Tibial artery (tissue), 4 donors: ENCODE results near the gene BEND5.

Experiments
- DNase-seq, 2 donors: peaks; one replicate each; pipeline ENCODE4 v3.0.0-alpha.2; 2019
- H3K27ac ChIP-seq, 2 donors: fragments of 200-600 bp; sonication (generic) in 1 of 2; 1 replicate in 1 of 2; 2 replicates in 1 of 2; pipeline ENCODE4 v1.5.1; 2018 to 2019; ENCODE audit warnings: mild to moderate bottlenecking in 1 of 2
- H3K27me3 ChIP-seq, 2 donors: fragments of 200-600 bp; sonication (generic) in 1 of 2; one replicate each; pipeline versions ENCODE4 v1.5.1 to v1.6.0; 2016 to 2019
- H3K36me3 ChIP-seq, 3 donors: fragments of 200-600 bp; sonication (generic) in 2 of 3; one replicate each; pipeline ENCODE4 v1.5.1; 2016 to 2019; ENCODE audit warnings: mild to moderate bottlenecking in 2 of 3
- H3K4me1 ChIP-seq, 4 donors: fragments of 200-600 bp; sonication (generic) in 2 of 4; 1 replicate in 3 of 4; 2 replicates in 1 of 4; pipeline ENCODE4 v1.5.1; 2016 to 2019
- H3K4me3 ChIP-seq, 2 donors: fragments of 200-600 bp; sonication (generic) in 1 of 2; 1 replicate in 1 of 2; 2 replicates in 1 of 2; pipeline ENCODE4 v1.5.1; 2018 to 2019; ENCODE audit warnings: mild to moderate bottlenecking in 2 of 2
- H3K9me3 ChIP-seq, 3 donors: fragments of 200-600 bp; sonication (generic) in 1 of 3; one replicate each; pipeline ENCODE4 v1.5.1; 2016 to 2019
- intact Hi-C: fragments of 100-400 bp; cut with DNase I; formaldehyde crosslinking; loops from one replicate; pipeline ENCODE4 v1.15.0; 2023; ENCODE audit warnings: low total_unique reads
- TF ChIP-seq, protein P1 (sequence below), 2 experiments: fragments of 200-600 bp in 1 of 2; fragments of 450-650 bp in 1 of 2; IDR thresholded peaks; one replicate each; pipeline ENCODE4 v1.5.1; 2017 to 2019; ENCODE audit warnings: antibody characterized with exemption in 2 of 2, mild to moderate bottlenecking in 1 of 2, moderate library complexity in 1 of 2

Gene BEND5

DNA sequence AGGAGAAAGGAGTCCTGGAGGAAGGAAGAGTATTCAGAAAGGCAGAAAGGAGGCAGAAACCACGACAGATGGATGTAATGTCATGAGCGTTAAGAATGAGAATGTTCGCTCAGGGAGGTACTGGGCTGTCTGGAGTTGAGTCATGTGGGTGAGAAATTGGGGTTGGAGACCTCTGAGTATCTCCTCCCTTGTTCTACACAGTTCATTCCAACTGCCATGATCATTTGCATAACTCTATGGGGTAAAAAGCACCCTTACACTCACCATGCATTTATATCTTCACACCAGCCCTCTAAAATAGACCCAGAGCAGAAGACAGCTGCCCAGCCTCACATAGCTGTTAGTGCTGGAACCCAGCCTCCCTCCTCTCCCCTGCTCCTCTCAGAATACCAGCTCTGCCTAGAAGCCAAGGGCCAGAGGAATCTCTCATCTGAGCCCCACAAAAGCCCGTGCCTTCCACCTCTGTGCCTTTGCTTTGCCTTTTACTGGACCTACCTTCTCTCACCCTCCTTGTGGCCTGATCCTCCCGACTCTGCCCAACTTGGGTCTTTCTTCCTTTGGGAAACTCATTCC is 85.2 kb downstream of the BEND5 start:
- intact Hi-C loops = no loop called here
- Histone ChIP-seq H3K9me3 (no peaks in the 10 kb centered on the region), H3K4me3 (no peak overlapping the region), H3K27me3 (peaks cover 0 to 3% of the 10 kb centered on the region in 2 donors), H3K4me1 (no peaks in the 10 kb centered on the region), H3K36me3 (no peaks in the 10 kb centered on the region), H3K27ac (no peak overlapping the region)
- DNase-seq = no peak
- TF ChIP-seq, protein P1, sequence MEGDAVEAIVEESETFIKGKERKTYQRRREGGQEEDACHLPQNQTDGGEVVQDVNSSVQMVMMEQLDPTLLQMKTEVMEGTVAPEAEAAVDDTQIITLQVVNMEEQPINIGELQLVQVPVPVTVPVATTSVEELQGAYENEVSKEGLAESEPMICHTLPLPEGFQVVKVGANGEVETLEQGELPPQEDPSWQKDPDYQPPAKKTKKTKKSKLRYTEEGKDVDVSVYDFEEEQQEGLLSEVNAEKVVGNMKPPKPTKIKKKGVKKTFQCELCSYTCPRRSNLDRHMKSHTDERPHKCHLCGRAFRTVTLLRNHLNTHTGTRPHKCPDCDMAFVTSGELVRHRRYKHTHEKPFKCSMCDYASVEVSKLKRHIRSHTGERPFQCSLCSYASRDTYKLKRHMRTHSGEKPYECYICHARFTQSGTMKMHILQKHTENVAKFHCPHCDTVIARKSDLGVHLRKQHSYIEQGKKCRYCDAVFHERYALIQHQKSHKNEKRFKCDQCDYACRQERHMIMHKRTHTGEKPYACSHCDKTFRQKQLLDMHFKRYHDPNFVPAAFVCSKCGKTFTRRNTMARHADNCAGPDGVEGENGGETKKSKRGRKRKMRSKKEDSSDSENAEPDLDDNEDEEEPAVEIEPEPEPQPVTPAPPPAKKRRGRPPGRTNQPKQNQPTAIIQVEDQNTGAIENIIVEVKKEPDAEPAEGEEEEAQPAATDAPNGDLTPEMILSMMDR (IDR thresholded peaks at IDR 0.05) = no peak

DNA sequence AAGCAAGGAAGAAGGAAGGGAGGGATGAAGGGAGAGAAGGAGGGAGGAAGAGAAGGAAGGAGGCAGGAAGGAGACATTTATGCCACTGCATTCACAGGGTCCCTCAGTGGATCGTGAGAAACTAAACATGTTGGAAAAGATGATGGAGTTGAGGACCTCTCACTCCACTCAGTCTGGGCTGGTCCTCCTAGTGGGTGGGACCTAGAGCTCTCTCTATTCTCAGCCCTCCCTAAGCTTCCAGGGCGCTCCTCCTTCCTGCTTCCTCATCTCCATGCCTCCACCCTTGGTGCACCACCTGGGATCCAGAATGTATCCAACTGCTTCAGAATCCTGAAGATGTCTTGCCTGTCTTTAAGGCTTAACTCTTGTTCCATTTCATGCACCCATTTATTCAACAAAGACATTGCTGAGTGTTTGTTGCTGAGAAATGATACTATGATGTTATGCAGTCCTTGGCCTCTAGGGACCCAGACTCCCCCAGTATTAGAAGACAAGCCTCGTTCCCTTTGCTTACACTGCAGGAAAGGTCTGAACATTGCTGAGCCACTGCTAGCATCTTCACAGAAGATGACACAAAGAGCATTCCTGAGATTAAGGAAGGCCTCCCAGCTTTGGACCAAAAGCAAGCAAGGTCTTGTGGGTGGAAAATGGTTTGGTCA is 88.5 kb downstream of the BEND5 start:
- intact Hi-C loops = no loop called here
- Histone ChIP-seq H3K36me3 (no peaks in the 10 kb centered on the region), H3K4me3 (no peak overlapping the region), H3K9me3 (no peaks in the 10 kb centered on the region), H3K27me3 (peaks cover 0 to 3% of the 10 kb centered on the region in 2 donors), H3K4me1 (peaks cover 0 to 23% (median 14%) of the 10 kb centered on the region in 4 donors), H3K27ac (no peak overlapping the region)
- no peak for DNase-seq
- TF ChIP-seq, protein P1 (IDR thresholded peaks at IDR 0.05) = no peak

DNA sequence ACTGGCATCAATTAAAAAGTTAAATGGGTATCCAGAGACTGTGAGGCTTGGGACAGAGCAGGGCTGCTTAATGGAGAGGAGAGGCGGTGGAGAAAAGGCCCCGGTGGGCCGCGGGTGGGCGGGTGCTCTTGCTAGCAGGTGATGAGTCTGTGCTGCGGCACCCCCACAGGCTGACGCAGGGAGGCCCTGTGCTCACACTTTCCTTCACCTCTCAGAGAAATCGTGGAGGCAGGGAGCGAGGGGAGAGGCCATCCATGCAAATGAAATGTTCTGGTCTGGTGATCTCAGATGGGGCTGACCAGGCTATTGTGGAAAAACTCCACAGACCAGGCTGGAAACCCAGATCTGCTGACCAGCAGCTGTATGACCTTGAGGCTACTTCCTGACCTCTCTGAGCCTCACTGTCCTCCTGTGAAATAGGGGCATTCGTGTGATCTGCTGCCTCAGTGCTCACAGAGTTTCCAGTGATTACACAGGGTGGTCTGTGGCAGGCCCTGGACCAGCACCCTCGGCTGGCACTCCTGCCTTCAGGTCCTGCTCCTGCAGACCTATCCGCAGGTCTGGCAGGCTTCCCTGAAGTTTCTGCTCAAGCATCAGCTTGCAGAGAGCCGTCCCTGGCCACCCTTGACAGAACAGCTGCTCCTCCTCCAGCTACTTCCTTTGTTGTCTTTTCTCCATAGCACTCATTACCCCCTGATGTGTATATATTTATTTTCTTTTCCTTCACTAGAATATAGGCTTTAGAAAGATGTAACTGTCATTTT is 89.2 kb downstream of the BEND5 start:
- peaks cover 0 to 1% of the 10 kb centered on the region in 2 donors for H3K27me3 ChIP-seq
- DNase-seq = no peak
- peaks cover 0 to 30% (median 18%) of the 10 kb centered on the region in 4 donors for H3K4me1 ChIP-seq
- no peak overlapping the region for H3K27ac ChIP-seq
- H3K4me3 ChIP-seq = no peak overlapping the region
- intact Hi-C loops = no loop called here
- no peaks in the 10 kb centered on the region for H3K36me3 ChIP-seq
- H3K9me3 ChIP-seq = no peaks in the 10 kb centered on the region
- TF ChIP-seq, protein P1 (IDR thresholded peaks at IDR 0.05) = no peak

DNA sequence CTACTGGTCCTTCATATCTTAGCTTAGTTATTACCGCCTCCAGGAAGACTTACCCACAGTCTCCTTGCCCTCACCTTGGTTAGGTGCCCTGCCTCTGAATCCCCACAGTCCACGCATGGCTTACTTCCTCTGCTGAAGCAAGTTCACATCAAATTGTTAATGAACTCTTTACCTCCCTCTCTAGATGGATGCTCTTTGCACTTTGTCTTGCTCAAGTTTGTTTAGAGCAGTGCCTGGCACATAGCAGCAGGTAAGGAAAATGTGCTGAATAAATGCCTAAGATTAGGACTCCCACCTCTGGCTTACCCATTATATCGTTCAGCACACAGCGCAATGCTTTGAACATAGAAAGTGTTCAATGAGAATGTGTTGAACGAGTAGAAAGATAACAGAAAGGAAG is 90.5 kb downstream of the BEND5 start:
- Histone ChIP-seq H3K27me3 (no peaks in the 10 kb centered on the region), H3K9me3 (no peaks in the 10 kb centered on the region), H3K4me3 (no peak overlapping the region), H3K4me1 (peaks cover 0 to 43% (median 28%) of the 10 kb centered on the region in 4 donors), H3K36me3 (no peaks in the 10 kb centered on the region), H3K27ac (no peak overlapping the region)
- DNase-seq = no peak
- TF ChIP-seq, protein P1 (IDR thresholded peaks at IDR 0.05) = no peak
- intact Hi-C loops = no loop called here

DNA sequence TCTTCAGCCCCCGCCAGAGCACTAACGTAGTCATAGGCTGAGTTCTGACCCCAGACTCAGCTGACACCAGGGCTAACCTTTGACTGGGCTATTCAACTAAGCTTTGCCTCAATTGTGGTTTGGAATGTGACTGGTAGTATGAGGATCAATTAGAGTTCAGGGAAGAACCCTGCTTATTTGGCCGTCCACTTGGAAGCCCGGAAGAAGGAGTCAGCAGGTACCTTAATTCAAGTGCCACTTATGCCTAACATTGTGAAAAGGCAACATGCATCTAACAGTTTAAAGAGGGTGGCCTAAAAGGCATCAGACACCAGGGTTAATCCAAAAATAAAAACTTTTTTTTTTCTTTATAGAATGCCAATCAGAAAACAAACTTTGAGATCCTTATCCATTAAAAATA is 92.3 kb downstream of the BEND5 start:
- no peaks in the 10 kb centered on the region for H3K9me3 ChIP-seq
- H3K27ac ChIP-seq = peak overlapping the region; percentile 71 to 76
- H3K4me3 ChIP-seq = no peak overlapping the region
- intact Hi-C loops = no loop called here
- H3K4me1 ChIP-seq = peaks cover 0 to 61% (median 40%) of the 10 kb centered on the region in 4 donors
- TF ChIP-seq, protein P1 (IDR thresholded peaks at IDR 0.05) = no peak
- H3K27me3 ChIP-seq = no peaks in the 10 kb centered on the region
- no peak for DNase-seq
- no peaks in the 10 kb centered on the region for H3K36me3 ChIP-seq
